CD4-positive, alpha-beta memory T cell (primary cell): ENCODE results near the gene DOCK10. TPM values are rescaled to one million over a fixed set of nuclear protein-coding genes. Genes with fewer than 3 reads are reported as not detected.

Source experiments
- CTCF ChIA-PET: fragments of 350-600 bp; sonication (Branson Sonifier 250); formaldehyde crosslinking; loops from one replicate; lab custom pipeline; 2021; ENCODE audit warnings: inconsistent platforms; ENCODE audit not compliant: partially characterized antibody; lab: Charles Lee
- POLR2A ChIA-PET: fragments of 350-600 bp; sonication (Branson Sonifier 250); formaldehyde crosslinking; loops from one replicate; lab custom pipeline; 2021; ENCODE audit not compliant: partially characterized antibody; lab: Charles Lee
- DNase-seq, 5 donors: peaks; one replicate each; pipeline versions ENCODE4 v3.0.0 to v3.0.0-alpha.2; 2020 to 2022; ENCODE audit warnings: mixed read lengths in 1 of 5
- H3K27ac ChIP-seq: one replicate; pipeline ENCODE4 v1.7.0; 2013; ENCODE audit warnings: low read depth, low read length
- H3K27me3 ChIP-seq: 2 replicates; pipeline ENCODE4 v1.7.0; 2013; ENCODE audit warnings: mild to moderate bottlenecking, low read length, moderate library complexity; ENCODE audit not compliant: insufficient read depth
- H3K36me3 ChIP-seq: 2 replicates; pipeline ENCODE4 v1.7.0; 2013; ENCODE audit warnings: mild to moderate bottlenecking, low read length, moderate library complexity; ENCODE audit not compliant: insufficient read depth
- H3K4me1 ChIP-seq: 2 replicates; pipeline ENCODE4 v1.7.0; 2013; ENCODE audit warnings: mild to moderate bottlenecking, low read length, moderate library complexity; ENCODE audit not compliant: insufficient read depth
- H3K4me3 ChIP-seq, 2 donors: one replicate each; pipeline ENCODE4 v1.7.0; 2013; ENCODE audit warnings: low read length in 2 of 2, mild to moderate bottlenecking in 1 of 2
- H3K9me3 ChIP-seq, 2 donors: one replicate each; pipeline ENCODE4 v1.7.0; 2013; ENCODE audit warnings: low read length in 2 of 2, control low read depth in 1 of 2; ENCODE audit not compliant: control insufficient read depth in 1 of 2
- H3K27ac Mint-ChIP-seq, 7 donors: one replicate each; pipeline ENCODE4 v1.8.0; 2020 to 2021; ENCODE audit warnings: mixed read lengths in 7 of 7, mild to moderate bottlenecking in 6 of 7, inconsistent platforms in 3 of 7, moderate library complexity in 3 of 7
- H3K27me3 Mint-ChIP-seq, 2 donors: one replicate each; pipeline ENCODE4 v1.8.0; 2020 to 2021; ENCODE audit warnings: mixed read lengths in 2 of 2
- H3K36me3 Mint-ChIP-seq, 2 donors: one replicate each; pipeline ENCODE4 v1.8.0; 2020 to 2021; ENCODE audit warnings: mixed read lengths in 2 of 2, inconsistent platforms in 1 of 2, mild to moderate bottlenecking in 1 of 2
- H3K4me1 Mint-ChIP-seq, 4 donors: one replicate each; pipeline ENCODE4 v1.8.0; 2020 to 2021; ENCODE audit warnings: mixed read lengths in 4 of 4, mild to moderate bottlenecking in 1 of 4
- H3K4me3 Mint-ChIP-seq, 8 donors: one replicate each; pipeline ENCODE4 v1.8.0; 2020 to 2021; ENCODE audit warnings: mixed read lengths in 8 of 8, mild to moderate bottlenecking in 7 of 8, moderate library complexity in 6 of 8, inconsistent platforms in 3 of 8
- H3K9me3 Mint-ChIP-seq, 8 donors: one replicate each; pipeline ENCODE4 v1.8.0; 2020 to 2021; ENCODE audit warnings: mixed read lengths in 8 of 8, mild to moderate bottlenecking in 5 of 8, inconsistent platforms in 3 of 8, moderate library complexity in 1 of 8
- intact Hi-C: fragments of 100-400 bp; cut with micrococcal nuclease; formaldehyde crosslinking; loops from one replicate; pipeline ENCODE4 v1.15.1; 2023
- polyA plus RNA-seq, 2 donors: library from polyadenylated mRNA; unstranded; fragments of 300-500 nt; fragmentation: Illumina TruSeq; gene quantifications; one replicate each; pipeline ENCODE4 v1.2.3, GENCODE V29; 2021
- total RNA-seq, 2 experiments: library from RNA; stranded (reverse); gene quantifications; one replicate each; pipeline ENCODE4 v1.2.3, GENCODE V29; 2021

Gene DOCK10
- total and polyA plus RNA-seq, 4 experiments from 2014 or later, result 26.0 to 186 (median 125) TPM

DNA sequence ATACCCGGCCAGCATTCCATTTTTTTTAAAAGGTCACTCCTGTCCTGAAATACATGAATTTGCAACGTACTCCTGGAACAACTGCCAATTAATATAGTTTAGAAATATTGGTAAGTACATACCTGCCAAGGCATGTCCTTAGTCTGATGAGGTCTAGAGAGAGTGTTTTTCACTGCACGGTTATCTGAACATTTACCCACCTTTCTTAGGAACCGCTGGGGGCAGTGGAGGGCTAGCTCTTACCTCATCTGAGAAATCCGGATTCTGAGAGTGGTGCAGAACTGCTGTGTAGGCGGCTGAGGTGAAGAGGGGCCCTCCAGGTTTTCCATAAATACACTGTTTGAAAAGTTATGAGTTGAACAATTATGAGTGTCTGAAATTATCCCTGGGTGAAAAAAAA is 193.0 kb downstream of the DOCK10 start:
- H3K4me1 ChIP-seq, result no peaks in the 10 kb centered on the region
- no peaks in the 10 kb centered on the region for H3K9me3 Mint-ChIP-seq
- H3K36me3 Mint-ChIP-seq, result peaks cover 76 to 92% of the 10 kb centered on the region in 2 donors
- POLR2A ChIA-PET, result no interaction called here
- no peak overlapping the region for H3K27ac ChIP-seq
- no peak overlapping the region for H3K4me3 Mint-ChIP-seq
- H3K27ac Mint-ChIP-seq, result peak overlapping the region in 1 of 7 donors; percentile 65
- DNase-seq, result no peak
- H3K4me3 ChIP-seq, result no peak overlapping the region
- no peaks in the 10 kb centered on the region for H3K27me3 Mint-ChIP-seq
- peaks cover 0 to 1% (median 0%) of the 10 kb centered on the region in 4 donors for H3K4me1 Mint-ChIP-seq
- H3K9me3 ChIP-seq, result no peaks in the 10 kb centered on the region
- peaks cover 85% of the 10 kb centered on the region for H3K36me3 ChIP-seq
- no peaks in the 10 kb centered on the region for H3K27me3 ChIP-seq
- intact Hi-C loops, result no loop called here
- CTCF ChIA-PET, result interaction anchor here (0.6 to 0.8 kb wide), 2 partner anchors 11 to 43 kb away, joined by 3 to 4 read pairs; no protein-coding TSS in a partner anchor

DNA sequence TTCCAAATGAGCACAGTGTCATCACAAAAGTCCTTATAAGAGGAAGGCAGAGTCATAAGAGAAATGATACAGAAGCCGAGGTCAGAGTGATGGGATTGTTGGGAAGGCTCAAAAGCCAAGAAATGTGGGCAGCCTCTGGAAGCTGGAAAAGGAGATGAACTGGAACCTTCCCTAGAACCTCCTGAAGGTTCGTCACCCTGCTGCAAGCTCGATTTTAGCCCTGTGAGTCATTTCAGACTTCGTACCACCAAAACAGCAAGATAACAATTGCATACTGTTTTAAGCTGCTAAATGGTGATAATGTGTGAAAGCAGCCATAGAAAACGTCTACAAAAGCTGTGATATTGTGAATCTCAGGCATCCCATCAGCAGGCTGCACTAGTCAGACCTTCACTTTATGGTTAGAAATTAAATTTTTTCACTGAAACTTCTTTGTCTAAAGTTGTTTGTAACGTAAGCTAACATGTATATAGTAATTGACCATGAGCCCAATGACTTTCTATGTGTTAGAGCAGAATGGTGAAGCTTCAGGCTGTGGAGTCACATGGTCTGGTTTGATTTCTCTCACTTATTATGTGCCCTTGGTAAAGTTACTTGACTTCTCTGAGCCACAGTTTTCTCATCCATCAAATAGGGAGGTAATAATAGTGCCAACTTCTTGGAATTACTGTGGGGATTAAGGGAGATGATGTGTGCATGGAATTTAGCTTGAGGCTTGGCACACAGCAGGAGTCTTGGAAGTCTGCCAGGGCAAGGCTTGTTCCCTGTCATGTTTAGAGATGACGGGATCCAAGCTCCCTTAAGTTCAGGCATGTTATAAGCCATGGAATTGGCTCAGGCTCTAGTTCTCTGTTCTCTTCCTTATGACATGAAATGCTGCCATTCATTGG is 194.1 kb downstream of the DOCK10 start:
- DNase-seq, result no peak
- Histone ChIP-seq H3K27me3 (no peaks in the 10 kb centered on the region), H3K9me3 (no peaks in the 10 kb centered on the region), H3K4me1 (no peaks in the 10 kb centered on the region), H3K27ac (no peak overlapping the region), H3K4me3 (no peak overlapping the region), H3K36me3 (peaks cover 91% of the 10 kb centered on the region)
- H3K4me3 Mint-ChIP-seq, result no peak overlapping the region
- intact Hi-C loops, result no loop called here
- CTCF ChIA-PET, result no interaction called here
- H3K27ac Mint-ChIP-seq, result peak overlapping the region in 2 of 7 donors; percentile 43 to 65
- POLR2A ChIA-PET, result no interaction called here
- no peaks in the 10 kb centered on the region for H3K27me3 Mint-ChIP-seq
- H3K4me1 Mint-ChIP-seq, result peaks cover 0 to 1% (median under 1%) of the 10 kb centered on the region in 4 donors
- H3K9me3 Mint-ChIP-seq, result no peaks in the 10 kb centered on the region
- peaks cover 83 to 93% of the 10 kb centered on the region in 2 donors for H3K36me3 Mint-ChIP-seq

- Mint-ChIP-seq H3K27ac (peak overlapping the region in 3 of 7 donors; percentile 17 to 78 (median 65)), H3K9me3 (peaks cover 0 to 3% (median 0%) of the 10 kb centered on the region in 8 donors)
- CTCF ChIA-PET, result interaction anchor here (1.4 to 1.5 kb wide), 2 partner anchors 52 to 152 kb away, joined by 3 read pairs; no protein-coding TSS in a partner anchor
Measured at GRCh38 chr2:224847381-224847780, 194.9 kb downstream of the DOCK10 start.

GRCh38 chr2:224846686-224847085 is 195.6 kb downstream of the DOCK10 start:
- intact Hi-C loops, result no loop called here
- H3K27me3 ChIP-seq, result no peaks in the 10 kb centered on the region
- H3K27ac ChIP-seq, result no peak overlapping the region
- H3K36me3 Mint-ChIP-seq, result peaks cover 84 to 93% of the 10 kb centered on the region in 2 donors
- DNase-seq, result no peak
- no peaks in the 10 kb centered on the region for H3K27me3 Mint-ChIP-seq
- H3K4me1 Mint-ChIP-seq, result peaks cover 0 to 2% (median under 1%) of the 10 kb centered on the region in 4 donors
- no peaks in the 10 kb centered on the region for H3K4me1 ChIP-seq
- no peak overlapping the region for H3K4me3 ChIP-seq
- H3K27ac Mint-ChIP-seq, result peak overlapping the region in 2 of 7 donors; percentile 62 to 72
- no peak overlapping the region for H3K4me3 Mint-ChIP-seq
- ChIA-PET POLR2A (interaction anchor here (1.0 kb wide), 1 partner anchor 11 kb away, joined by 3 read pairs; no protein-coding TSS in a partner anchor), CTCF (interaction anchor here (1.4 to 1.5 kb wide), 2 partner anchors 51 to 153 kb away, joined by 3 read pairs; no protein-coding TSS in a partner anchor)
- H3K9me3 Mint-ChIP-seq, result peaks cover 0 to 3% (median 0%) of the 10 kb centered on the region in 8 donors
- no peaks in the 10 kb centered on the region for H3K9me3 ChIP-seq
- peaks cover 91% of the 10 kb centered on the region for H3K36me3 ChIP-seq

More at GRCh38 chr2:224847381-224847780, 194.9 kb downstream of the DOCK10 start:
- DNase-seq, result no peak
- H3K27me3 ChIP-seq, result no peaks in the 10 kb centered on the region
- intact Hi-C loops, result no loop called here
- Mint-ChIP-seq H3K27me3 (no peaks in the 10 kb centered on the region), H3K4me1 (peaks cover 0 to 2% (median under 1%) of the 10 kb centered on the region in 4 donors), H3K4me3 (no peak overlapping the region), H3K36me3 (peaks cover 84 to 93% of the 10 kb centered on the region in 2 donors)
- POLR2A ChIA-PET, result interaction anchor here (1.0 kb wide), 1 partner anchor 11 kb away, joined by 3 read pairs; no protein-coding TSS in a partner anchor
- peaks cover 91% of the 10 kb centered on the region for H3K36me3 ChIP-seq
- H3K27ac ChIP-seq, result no peak overlapping the region
- no peaks in the 10 kb centered on the region for H3K9me3 ChIP-seq
- H3K4me3 ChIP-seq, result no peak overlapping the region
- no peaks in the 10 kb centered on the region for H3K4me1 ChIP-seq

- Histone ChIP-seq H3K27me3 (no peaks in the 10 kb centered on the region), H3K27ac (no peak overlapping the region), H3K4me1 (no peaks in the 10 kb centered on the region), H3K9me3 (no peaks in the 10 kb centered on the region), H3K36me3 (peaks cover 90% of the 10 kb centered on the region), H3K4me3 (no peak overlapping the region)
- intact Hi-C loops, result no loop called here
- H3K4me3 Mint-ChIP-seq, result no peak overlapping the region
- POLR2A ChIA-PET, result no interaction called here
- H3K4me1 Mint-ChIP-seq, result peaks cover 0 to 2% (median under 1%) of the 10 kb centered on the region in 4 donors
- peak overlapping the region in 2 of 7 donors; percentile 35 to 76 for H3K27ac Mint-ChIP-seq
- peaks cover 84 to 92% of the 10 kb centered on the region in 2 donors for H3K36me3 Mint-ChIP-seq
- H3K9me3 Mint-ChIP-seq, result peaks cover 0 to 3% (median 0%) of the 10 kb centered on the region in 8 donors
- CTCF ChIA-PET, result interaction anchor here (1.4 to 1.5 kb wide), 2 partner anchors 50 to 153 kb away, joined by 3 read pairs; no protein-coding TSS in a partner anchor
- H3K27me3 Mint-ChIP-seq, result no peaks in the 10 kb centered on the region
- DNase-seq, result no peak
Measured at GRCh38 chr2:224846161-224846560, 196.1 kb downstream of the DOCK10 start.

DNA sequence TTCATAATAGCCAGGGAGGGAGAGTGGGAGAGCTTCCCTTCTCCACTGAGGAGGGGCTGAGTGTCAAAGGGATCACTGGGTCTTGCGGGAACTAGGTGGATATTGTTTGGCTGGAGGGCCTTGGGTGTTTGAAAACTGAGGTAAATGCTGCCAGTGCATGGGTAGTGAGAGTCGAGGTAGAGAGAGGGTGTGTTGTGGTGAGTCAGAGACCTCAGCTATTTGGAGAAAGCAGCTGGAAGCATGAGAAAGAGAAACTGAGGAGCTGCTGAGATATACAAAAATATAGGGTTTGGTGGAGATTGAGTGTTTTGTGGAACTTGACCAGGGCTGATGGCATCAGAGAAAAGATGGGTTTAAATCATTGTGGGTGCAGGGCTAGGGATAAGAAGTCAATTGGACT is 199.1 kb downstream of the DOCK10 start:
- CTCF ChIA-PET, result no interaction called here
- peak overlapping the region in 5 of 7 donors; percentile 1 to 83 (median 14) for H3K27ac Mint-ChIP-seq
- H3K4me3 Mint-ChIP-seq, result peak overlapping the region in 1 of 8 donors; percentile 49

More for the DNA sequence above, 199.1 kb downstream of the DOCK10 start:
- no peak overlapping the region for H3K4me3 ChIP-seq
- intact Hi-C loops, result loop anchor here (2.0 kb wide), 1 partner anchor 26 kb away; no protein-coding TSS in a partner anchor
- Mint-ChIP-seq H3K27me3 (no peaks in the 10 kb centered on the region), H3K4me1 (peaks cover 0 to 2% (median 0%) of the 10 kb centered on the region in 4 donors), H3K9me3 (peaks cover 0 to 6% (median 0%) of the 10 kb centered on the region in 8 donors), H3K36me3 (peaks cover 83 to 88% of the 10 kb centered on the region in 2 donors)
- no peaks in the 10 kb centered on the region for H3K9me3 ChIP-seq
- no peak overlapping the region for H3K27ac ChIP-seq
- H3K36me3 ChIP-seq, result peaks cover 85% of the 10 kb centered on the region
- DNase-seq, result no peak
- no peaks in the 10 kb centered on the region for H3K4me1 ChIP-seq
- POLR2A ChIA-PET, result interaction anchor here (1.3 kb wide), 1 partner anchor 199 kb away, joined by 3 read pairs; the partner anchor contains the start of gene DOCK10
- no peaks in the 10 kb centered on the region for H3K27me3 ChIP-seq
